GM23248 (cell line): ENCODE results near the gene INSIG2.

Experiments
- EZH2 ChIP-seq: fragments of 200-600 bp; sonication (generic); IDR thresholded peaks from 2 replicates; pipeline ENCODE4 v1.6.1; 2018; ENCODE audit warnings: antibody characterized with exemption, mild to moderate bottlenecking; ENCODE audit not compliant: insufficient read depth, poor library complexity, severe bottlenecking
- EZH2phosphoT487 ChIP-seq: fragments of 200-600 bp; sonication (generic); IDR thresholded peaks from 2 replicates; pipeline ENCODE4 v1.6.1; 2018; ENCODE audit warnings: antibody characterized with exemption, moderate library complexity, mild to moderate bottlenecking, low read depth; ENCODE audit not compliant: insufficient read depth

DNA sequence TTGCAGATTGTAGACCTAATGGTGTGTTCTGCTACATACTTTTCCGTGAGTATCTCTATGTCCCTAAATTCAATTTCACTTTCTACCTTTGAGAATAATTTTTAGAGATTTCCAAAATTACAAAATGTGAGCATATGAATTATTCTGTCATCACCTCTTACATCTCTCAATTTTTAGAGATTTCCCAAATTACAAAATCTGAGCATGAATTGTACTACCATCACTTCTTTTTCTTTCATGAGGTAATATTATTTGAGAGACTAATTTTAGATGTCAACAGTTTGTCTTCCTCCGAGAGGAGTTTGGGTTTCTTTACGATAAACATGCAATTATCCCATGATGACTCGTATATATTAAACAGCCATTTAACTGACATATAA is 32.1 kb downstream of the INSIG2 start:
- TF ChIP-seq EZH2 = no peak
- no peak for TF ChIP-seq EZH2phosphoT487
